GM12874 (cell line): ENCODE data around the gene PDZD4.

Source experiments
- TF ChIP-seq, protein P1 (sequence below): IDR thresholded peaks from 2 replicates; pipeline ENCODE4 v1.5.1; 2011; ENCODE audit warnings: low read depth, mild to moderate bottlenecking, control low read depth, low read length, moderate library complexity; ENCODE audit not compliant: insufficient read depth

The PDZD4 gene

GRCh38 chrX:153821066-153821465 lies 9.3 kb downstream of the PDZD4 start:
- TF ChIP-seq, protein P1, sequence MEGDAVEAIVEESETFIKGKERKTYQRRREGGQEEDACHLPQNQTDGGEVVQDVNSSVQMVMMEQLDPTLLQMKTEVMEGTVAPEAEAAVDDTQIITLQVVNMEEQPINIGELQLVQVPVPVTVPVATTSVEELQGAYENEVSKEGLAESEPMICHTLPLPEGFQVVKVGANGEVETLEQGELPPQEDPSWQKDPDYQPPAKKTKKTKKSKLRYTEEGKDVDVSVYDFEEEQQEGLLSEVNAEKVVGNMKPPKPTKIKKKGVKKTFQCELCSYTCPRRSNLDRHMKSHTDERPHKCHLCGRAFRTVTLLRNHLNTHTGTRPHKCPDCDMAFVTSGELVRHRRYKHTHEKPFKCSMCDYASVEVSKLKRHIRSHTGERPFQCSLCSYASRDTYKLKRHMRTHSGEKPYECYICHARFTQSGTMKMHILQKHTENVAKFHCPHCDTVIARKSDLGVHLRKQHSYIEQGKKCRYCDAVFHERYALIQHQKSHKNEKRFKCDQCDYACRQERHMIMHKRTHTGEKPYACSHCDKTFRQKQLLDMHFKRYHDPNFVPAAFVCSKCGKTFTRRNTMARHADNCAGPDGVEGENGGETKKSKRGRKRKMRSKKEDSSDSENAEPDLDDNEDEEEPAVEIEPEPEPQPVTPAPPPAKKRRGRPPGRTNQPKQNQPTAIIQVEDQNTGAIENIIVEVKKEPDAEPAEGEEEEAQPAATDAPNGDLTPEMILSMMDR, result no peak

- TF ChIP-seq, protein P1, result no peak
Measured at GRCh38 chrX:153820601-153821000, 9.7 kb downstream of the PDZD4 start.

GRCh38 chrX:153819384-153820040 lies 10.8 kb downstream of the PDZD4 start:
- TF ChIP-seq, protein P1, result no peak

GRCh38 chrX:153818571-153819383 lies 11.6 kb downstream of the PDZD4 start:
- TF ChIP-seq, protein P1, result no peak

DNA sequence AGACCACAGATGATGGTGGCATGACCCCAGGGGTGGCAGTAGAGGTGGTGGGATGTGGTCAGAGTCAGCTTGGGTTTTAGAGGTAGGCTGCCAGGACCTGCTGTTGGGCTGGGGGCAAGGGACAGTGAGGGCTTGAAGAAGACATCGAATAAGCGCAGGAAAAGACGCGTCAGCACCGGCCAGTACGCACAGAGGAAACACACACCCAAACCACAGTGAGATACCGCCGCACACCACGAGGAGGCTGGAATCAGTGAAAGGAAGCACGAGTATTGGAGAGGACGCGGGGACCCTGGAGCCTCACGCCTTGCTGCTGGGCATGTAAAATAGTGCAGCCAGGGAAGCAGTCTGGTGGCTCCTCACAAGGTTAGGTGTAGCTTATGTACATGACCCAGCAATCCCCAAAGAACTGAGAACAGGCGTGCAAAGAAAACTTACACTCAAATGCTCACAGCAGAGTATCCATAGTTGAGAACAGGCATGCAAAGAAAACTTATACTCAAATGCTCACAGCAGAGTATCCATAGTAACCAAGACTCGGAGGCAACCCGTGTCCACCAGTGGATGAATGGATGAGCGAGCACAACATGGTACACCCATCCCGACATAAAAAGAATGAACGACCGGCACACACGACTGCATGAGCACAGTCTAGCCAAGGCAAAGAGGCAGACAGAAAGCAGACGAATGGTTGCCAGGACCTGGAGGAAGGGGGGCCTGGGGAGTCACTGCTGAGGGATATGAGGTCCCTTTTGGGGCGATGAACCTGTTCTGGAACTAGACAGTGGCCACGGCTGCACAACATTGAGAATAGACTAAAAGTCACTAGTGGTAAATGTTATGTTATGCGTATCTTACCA lies 13.3 kb downstream of the PDZD4 start:
- TF ChIP-seq, protein P1, result no peak

DNA sequence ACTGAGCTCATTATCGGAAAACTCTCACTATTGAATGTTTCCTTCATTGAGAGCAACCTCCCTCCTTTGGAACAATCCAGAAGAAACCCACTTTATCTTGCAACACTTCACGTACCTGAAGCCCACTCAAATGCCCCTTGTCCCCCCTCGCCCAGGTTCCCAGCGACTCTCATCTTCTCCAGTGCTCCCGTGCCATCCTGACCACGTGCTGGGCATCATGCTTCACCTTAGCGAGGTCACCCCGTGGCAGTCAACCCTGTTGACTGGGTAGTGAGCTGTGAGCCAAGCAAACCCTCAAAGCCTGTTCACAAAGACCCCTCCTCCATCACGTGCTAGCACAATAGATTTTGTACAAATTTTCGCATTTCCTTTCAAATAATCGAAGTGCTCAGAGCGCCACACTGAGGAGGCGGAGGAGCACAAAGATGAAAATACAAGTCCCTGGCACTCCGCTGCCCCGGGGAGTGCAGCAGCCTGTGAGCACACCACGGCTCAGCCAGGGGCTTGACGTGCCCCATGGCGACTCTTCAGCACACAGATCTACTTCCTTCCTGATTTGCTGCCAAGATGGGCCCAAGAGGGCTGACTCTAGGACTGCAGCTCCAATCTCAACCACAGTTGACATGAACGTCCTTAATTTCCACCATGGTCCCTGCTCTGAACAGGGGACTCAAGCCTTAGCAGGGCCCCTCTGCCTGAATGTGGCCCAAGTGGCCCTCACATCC lies 15.6 kb downstream of the PDZD4 start:
- TF ChIP-seq, protein P1, result no peak
